ENCODE results near the gene ITGAE.

GRCh38 chr17:3799181-3799945, 1.6 kb downstream of the ITGAE start:
- TF ChIP-seq CTCF (conservative IDR thresholded peaks at IDR 0.05; ENCODE audit: low read length), result peak; percentile 53
- no peak for TF ChIP-seq EZH2phosphoT487 (IDR thresholded peaks at IDR 0.05; ENCODE audit: borderline replicate concordance)

Data from Loucy (cell line).